Caco-2 (cell line): ENCODE measurements around the gene MYBPC3. TPM values are rescaled to one million over a fixed set of nuclear protein-coding genes. Genes with fewer than 3 reads are reported as not detected.

Experiments used
- BruUV-seq: library from RNA; stranded (reverse); fragments of 400-500 nt; replicated peaks from 2 replicates; lab custom pipeline; 2021; lab: Mats Ljungman, UMichigan
- CTCF ChIA-PET: fragments of 300-600 bp; sonication (Branson Sonifier 250); formaldehyde crosslinking; loops from one replicate; lab custom pipeline; 2022; ENCODE audit warnings: antibody characterized with exemption; lab: Charles Lee
- POLR2A ChIA-PET: fragments of 300-600 bp; sonication (Branson Sonifier 250); formaldehyde crosslinking; loops from one replicate; lab custom pipeline; 2022; ENCODE audit warnings: antibody characterized with exemption; lab: Charles Lee
- DNase-seq, 2 experiments: peaks; one replicate each; pipeline versions ENCODE4 v3.0.0 to v3.0.0-alpha.2; 2020 to 2022
- H3K27me3 ChIP-seq: replicated peaks from 2 replicates; pipeline ENCODE4 v1.6.0; 2011; ENCODE audit warnings: low read length; ENCODE audit not compliant: control insufficient read depth, insufficient read depth
- H3K36me3 ChIP-seq: 2 replicates; pipeline ENCODE4 v1.5.1; 2011; ENCODE audit warnings: low read length; ENCODE audit not compliant: control insufficient read depth, insufficient read depth
- H3K4me1 ChIP-seq: fragments of 250-450 bp; sonication (Bioruptor Pico); 2 replicates; pipeline ENCODE4 v1.5.1; 2020; ENCODE audit warnings: mild to moderate bottlenecking
- H3K4me3 ChIP-seq: 2 replicates; pipeline ENCODE4 v1.5.1; 2011; ENCODE audit warnings: low read depth, mild to moderate bottlenecking, control low read depth, low read length
- H3K9me3 ChIP-seq: fragments of 250-450 bp; sonication (Bioruptor Pico); 2 replicates; pipeline ENCODE4 v1.5.1; 2020; ENCODE audit warnings: mild to moderate bottlenecking, moderate library complexity
- H3K27ac Mint-ChIP-seq: one replicate; pipeline ENCODE4 v1.8.0; 2022; ENCODE audit warnings: mixed read lengths; ENCODE audit not compliant: unreplicated experiment
- H3K27me3 Mint-ChIP-seq: one replicate; pipeline ENCODE4 v1.8.0; 2022; ENCODE audit warnings: mixed read lengths; ENCODE audit not compliant: insufficient read depth, unreplicated experiment
- H3K36me3 Mint-ChIP-seq: one replicate; pipeline ENCODE4 v1.8.0; 2022; ENCODE audit warnings: mild to moderate bottlenecking, mixed read lengths; ENCODE audit not compliant: insufficient read depth, unreplicated experiment
- H3K4me1 Mint-ChIP-seq: one replicate; pipeline ENCODE4 v1.8.0; 2022; ENCODE audit warnings: low read depth, mixed read lengths; ENCODE audit not compliant: unreplicated experiment
- H3K4me3 Mint-ChIP-seq: one replicate; pipeline ENCODE4 v1.8.0; 2022; ENCODE audit warnings: mild to moderate bottlenecking, moderate library complexity, mixed read lengths; ENCODE audit not compliant: unreplicated experiment
- H3K9me3 Mint-ChIP-seq: one replicate; pipeline ENCODE4 v1.8.0; 2022; ENCODE audit warnings: mixed read lengths; ENCODE audit not compliant: unreplicated experiment
- intact Hi-C: fragments of 100-400 bp; cut with micrococcal nuclease; formaldehyde crosslinking; loops from one replicate; pipeline ENCODE4 v1.10.0; 2022; ENCODE audit not compliant: unreplicated experiment
- total RNA-seq: library from RNA; stranded (reverse); gene quantifications from 2 replicates; pipeline ENCODE4 v1.2.3, GENCODE V29; 2022
- TF ChIP-seq, protein P1 (sequence below), 2 experiments: fragments of 200-600 bp in 1 of 2; IDR thresholded peaks; 1 replicate in 1 of 2; 2 replicates in 1 of 2; pipeline versions ENCODE4 v1.5.1 to v1.8.0; 2011 to 2022; ENCODE audit warnings: antibody characterized with exemption in 1 of 2, control low read depth in 1 of 2, inconsistent platforms in 1 of 2, low read depth in 1 of 2, low read length in 1 of 2, mild to moderate bottlenecking in 1 of 2, moderate library complexity in 1 of 2; ENCODE audit not compliant: insufficient read depth in 1 of 2, severe bottlenecking in 1 of 2, unreplicated experiment in 1 of 2

MYBPC3 gene
- total RNA-seq, 1 experiment from 2014 or later = not detected

GRCh38 chr11:47327025-47327424 lies 25.5 kb downstream of the MYBPC3 start:
- TF ChIP-seq, protein P1, sequence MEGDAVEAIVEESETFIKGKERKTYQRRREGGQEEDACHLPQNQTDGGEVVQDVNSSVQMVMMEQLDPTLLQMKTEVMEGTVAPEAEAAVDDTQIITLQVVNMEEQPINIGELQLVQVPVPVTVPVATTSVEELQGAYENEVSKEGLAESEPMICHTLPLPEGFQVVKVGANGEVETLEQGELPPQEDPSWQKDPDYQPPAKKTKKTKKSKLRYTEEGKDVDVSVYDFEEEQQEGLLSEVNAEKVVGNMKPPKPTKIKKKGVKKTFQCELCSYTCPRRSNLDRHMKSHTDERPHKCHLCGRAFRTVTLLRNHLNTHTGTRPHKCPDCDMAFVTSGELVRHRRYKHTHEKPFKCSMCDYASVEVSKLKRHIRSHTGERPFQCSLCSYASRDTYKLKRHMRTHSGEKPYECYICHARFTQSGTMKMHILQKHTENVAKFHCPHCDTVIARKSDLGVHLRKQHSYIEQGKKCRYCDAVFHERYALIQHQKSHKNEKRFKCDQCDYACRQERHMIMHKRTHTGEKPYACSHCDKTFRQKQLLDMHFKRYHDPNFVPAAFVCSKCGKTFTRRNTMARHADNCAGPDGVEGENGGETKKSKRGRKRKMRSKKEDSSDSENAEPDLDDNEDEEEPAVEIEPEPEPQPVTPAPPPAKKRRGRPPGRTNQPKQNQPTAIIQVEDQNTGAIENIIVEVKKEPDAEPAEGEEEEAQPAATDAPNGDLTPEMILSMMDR (IDR thresholded peaks at IDR 0.05; ENCODE audit: insufficient read depth in 1 of 2, low read depth in 1 of 2, low read length in 1 of 2, severe bottlenecking in 1 of 2, unreplicated experiment in 1 of 2) = no peak
- POLR2A ChIA-PET = no interaction called here
- DNase-seq = peak in 1 of 2 experiments; percentile 29
- no peaks in the 10 kb centered on the region for H3K9me3 Mint-ChIP-seq
- CTCF ChIA-PET = no interaction called here
- peaks cover 30% of the 10 kb centered on the region for H3K36me3 Mint-ChIP-seq
- Histone ChIP-seq H3K4me3 (no peak overlapping the region), H3K4me1 (no peaks in the 10 kb centered on the region), H3K27me3 (no peaks in the 10 kb centered on the region), H3K36me3 (peaks cover 6% of the 10 kb centered on the region), H3K9me3 (no peaks in the 10 kb centered on the region)
- H3K4me1 Mint-ChIP-seq = no peaks in the 10 kb centered on the region
- no peaks in the 10 kb centered on the region for H3K27me3 Mint-ChIP-seq
- BruUV-seq = no TSS peak
- intact Hi-C loops = no loop called here
- H3K27ac Mint-ChIP-seq = no peak overlapping the region
- no peak overlapping the region for H3K4me3 Mint-ChIP-seq

DNA sequence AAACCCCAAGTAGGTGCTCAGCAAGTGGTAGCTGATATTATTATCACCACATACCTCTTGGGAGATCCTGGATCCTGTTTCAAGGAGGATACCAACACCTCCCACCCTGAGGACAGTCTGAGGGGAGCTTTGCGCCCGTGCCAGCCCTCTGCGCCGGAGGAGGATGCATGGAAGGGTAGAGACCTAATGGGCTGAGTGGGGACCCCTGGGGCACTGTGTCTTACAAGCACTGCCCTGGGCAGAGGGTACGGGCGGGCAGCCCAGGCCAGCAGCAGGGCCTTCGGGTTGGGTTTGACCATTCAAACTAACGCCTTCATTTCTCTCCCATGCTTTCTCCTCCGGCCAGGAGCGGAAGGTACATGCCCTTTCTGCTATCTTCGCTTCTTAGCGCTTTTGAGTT lies 26.3 kb downstream of the MYBPC3 start:
- no peak overlapping the region for H3K27ac Mint-ChIP-seq
- H3K4me1 ChIP-seq = no peaks in the 10 kb centered on the region
- peaks cover 36% of the 10 kb centered on the region for H3K36me3 Mint-ChIP-seq
- H3K4me1 Mint-ChIP-seq = no peaks in the 10 kb centered on the region
- ChIA-PET CTCF (no interaction called here), POLR2A (no interaction called here)
- peaks cover 6% of the 10 kb centered on the region for H3K36me3 ChIP-seq
- no peaks in the 10 kb centered on the region for H3K9me3 ChIP-seq
- no peaks in the 10 kb centered on the region for H3K27me3 Mint-ChIP-seq
- BruUV-seq = no TSS peak
- H3K9me3 Mint-ChIP-seq = no peaks in the 10 kb centered on the region
- no peak for DNase-seq
- TF ChIP-seq, protein P1 (IDR thresholded peaks at IDR 0.05; ENCODE audit: insufficient read depth in 1 of 2, low read depth in 1 of 2, low read length in 1 of 2, severe bottlenecking in 1 of 2, unreplicated experiment in 1 of 2) = no peak
- no peak overlapping the region for H3K4me3 ChIP-seq
- intact Hi-C loops = no loop called here
- H3K27me3 ChIP-seq = no peaks in the 10 kb centered on the region
- no peak overlapping the region for H3K4me3 Mint-ChIP-seq

DNA sequence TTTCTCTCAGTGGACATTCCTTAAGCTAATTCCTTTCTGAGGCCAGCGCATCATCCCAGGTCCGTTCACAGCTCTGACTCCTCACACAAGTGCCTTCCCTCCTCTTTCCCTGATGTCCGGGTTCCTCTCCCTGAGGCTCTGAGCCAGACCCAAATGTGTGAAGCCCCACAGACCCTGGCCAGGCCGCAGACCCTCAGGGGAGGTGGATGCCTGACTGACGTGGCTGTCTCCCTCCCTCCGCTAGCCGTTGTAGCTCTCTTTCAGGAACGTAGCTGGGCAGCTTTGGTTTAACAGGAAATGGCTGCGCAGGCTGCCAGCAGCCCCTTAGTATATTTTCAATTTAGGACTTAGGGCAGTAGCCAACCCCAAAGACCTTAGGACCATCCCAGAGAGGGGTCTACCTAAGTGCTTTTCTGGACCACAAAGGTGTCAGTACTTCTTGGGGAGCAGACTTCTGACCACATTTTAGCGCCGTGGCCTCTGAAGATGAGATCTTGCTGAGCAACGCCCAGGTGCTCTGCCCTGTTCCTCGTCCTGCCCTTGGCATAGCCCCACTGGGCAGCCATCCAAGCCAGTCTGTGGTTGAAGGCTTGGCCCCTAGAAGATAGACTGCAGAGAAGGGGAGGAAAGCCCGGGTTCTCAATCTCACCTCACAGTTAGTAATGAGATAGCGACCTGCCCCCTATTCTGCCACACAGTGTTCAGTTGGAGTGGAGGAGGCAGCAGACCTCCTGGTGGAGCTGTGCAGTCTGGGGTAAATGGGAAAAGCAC lies 27.0 kb downstream of the MYBPC3 start:
- no peak for DNase-seq
- Histone ChIP-seq H3K36me3 (peaks cover 6% of the 10 kb centered on the region), H3K27me3 (no peaks in the 10 kb centered on the region), H3K4me3 (no peak overlapping the region), H3K9me3 (no peaks in the 10 kb centered on the region), H3K4me1 (no peaks in the 10 kb centered on the region)
- no peaks in the 10 kb centered on the region for H3K27me3 Mint-ChIP-seq
- H3K4me1 Mint-ChIP-seq = no peaks in the 10 kb centered on the region
- TF ChIP-seq, protein P1 (IDR thresholded peaks at IDR 0.05; ENCODE audit: insufficient read depth in 1 of 2, low read depth in 1 of 2, low read length in 1 of 2, severe bottlenecking in 1 of 2, unreplicated experiment in 1 of 2) = no peak
- H3K9me3 Mint-ChIP-seq = no peaks in the 10 kb centered on the region
- POLR2A ChIA-PET = no interaction called here
- CTCF ChIA-PET = no interaction called here
- no TSS peak for BruUV-seq
- H3K27ac Mint-ChIP-seq = peak overlapping the region; percentile 2
- intact Hi-C loops = no loop called here
- no peak overlapping the region for H3K4me3 Mint-ChIP-seq
- peaks cover 36% of the 10 kb centered on the region for H3K36me3 Mint-ChIP-seq
